ENCODE results near the gene SMYD3. TPM values are rescaled to one million over a fixed set of nuclear protein-coding genes. Genes with fewer than 3 reads are reported as not detected.

SMYD3 gene
- total RNA-seq, 4 donors from 2014 or later = 10.5 to 36.4 (median 22.5) TPM

DNA sequence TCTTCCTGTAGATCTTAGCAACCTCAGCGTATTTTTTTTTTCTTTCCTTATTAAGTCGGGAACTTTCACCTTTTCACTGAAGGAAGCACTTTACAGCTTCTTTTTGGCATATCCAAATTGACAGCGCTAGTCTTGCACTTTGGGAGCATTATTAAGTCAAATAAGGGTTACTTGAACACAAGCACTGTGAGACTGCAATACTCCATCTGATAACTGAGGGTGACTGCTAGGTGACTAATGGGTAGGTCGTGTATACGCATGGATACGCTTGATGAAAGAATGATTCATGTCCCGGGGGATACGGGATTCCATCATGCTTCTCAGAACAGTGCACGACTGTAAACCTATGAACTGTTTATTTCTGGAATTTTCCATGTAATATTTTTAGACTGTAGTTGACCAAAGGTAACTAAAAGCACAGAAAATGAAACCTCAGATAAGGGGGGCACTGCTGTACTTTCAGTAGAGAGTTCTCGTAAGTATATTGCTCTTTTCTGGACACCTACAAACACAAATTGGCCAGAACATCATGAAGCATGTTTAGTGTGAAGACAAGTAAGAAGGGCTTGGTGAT, 364.7 kb downstream of the SMYD3 start:
- TF ChIP-seq POLR2A (IDR thresholded peaks at IDR 0.05) = no peak
- TF ChIP-seq, protein P1, sequence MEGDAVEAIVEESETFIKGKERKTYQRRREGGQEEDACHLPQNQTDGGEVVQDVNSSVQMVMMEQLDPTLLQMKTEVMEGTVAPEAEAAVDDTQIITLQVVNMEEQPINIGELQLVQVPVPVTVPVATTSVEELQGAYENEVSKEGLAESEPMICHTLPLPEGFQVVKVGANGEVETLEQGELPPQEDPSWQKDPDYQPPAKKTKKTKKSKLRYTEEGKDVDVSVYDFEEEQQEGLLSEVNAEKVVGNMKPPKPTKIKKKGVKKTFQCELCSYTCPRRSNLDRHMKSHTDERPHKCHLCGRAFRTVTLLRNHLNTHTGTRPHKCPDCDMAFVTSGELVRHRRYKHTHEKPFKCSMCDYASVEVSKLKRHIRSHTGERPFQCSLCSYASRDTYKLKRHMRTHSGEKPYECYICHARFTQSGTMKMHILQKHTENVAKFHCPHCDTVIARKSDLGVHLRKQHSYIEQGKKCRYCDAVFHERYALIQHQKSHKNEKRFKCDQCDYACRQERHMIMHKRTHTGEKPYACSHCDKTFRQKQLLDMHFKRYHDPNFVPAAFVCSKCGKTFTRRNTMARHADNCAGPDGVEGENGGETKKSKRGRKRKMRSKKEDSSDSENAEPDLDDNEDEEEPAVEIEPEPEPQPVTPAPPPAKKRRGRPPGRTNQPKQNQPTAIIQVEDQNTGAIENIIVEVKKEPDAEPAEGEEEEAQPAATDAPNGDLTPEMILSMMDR (IDR thresholded peaks at IDR 0.05) = no peak
- intact Hi-C loops (cut with DNase I; ENCODE audit: low total_unique reads) = no loop called here
- Histone ChIP-seq H3K4me1 (no peaks in the 10 kb centered on the region), H3K36me3 (no peaks in the 10 kb centered on the region), H3K4me3 (no peak overlapping the region), H3K27ac (no peak overlapping the region), H3K9me3 (no peaks in the 10 kb centered on the region), H3K27me3 (no peaks in the 10 kb centered on the region)
- no peak for DNase-seq

GRCh38 chr1:246141306-246141705, 365.8 kb downstream of the SMYD3 start:
- H3K27me3 ChIP-seq = no peaks in the 10 kb centered on the region
- no peaks in the 10 kb centered on the region for H3K9me3 ChIP-seq
- H3K27ac ChIP-seq = no peak overlapping the region
- no peak for DNase-seq
- TF ChIP-seq, protein P1 (IDR thresholded peaks at IDR 0.05) = no peak
- no peak for TF ChIP-seq POLR2A (IDR thresholded peaks at IDR 0.05)
- no peak overlapping the region for H3K4me3 ChIP-seq
- H3K36me3 ChIP-seq = no peaks in the 10 kb centered on the region
- intact Hi-C loops (cut with DNase I; ENCODE audit: low total_unique reads) = no loop called here
- H3K4me1 ChIP-seq = no peaks in the 10 kb centered on the region

DNA sequence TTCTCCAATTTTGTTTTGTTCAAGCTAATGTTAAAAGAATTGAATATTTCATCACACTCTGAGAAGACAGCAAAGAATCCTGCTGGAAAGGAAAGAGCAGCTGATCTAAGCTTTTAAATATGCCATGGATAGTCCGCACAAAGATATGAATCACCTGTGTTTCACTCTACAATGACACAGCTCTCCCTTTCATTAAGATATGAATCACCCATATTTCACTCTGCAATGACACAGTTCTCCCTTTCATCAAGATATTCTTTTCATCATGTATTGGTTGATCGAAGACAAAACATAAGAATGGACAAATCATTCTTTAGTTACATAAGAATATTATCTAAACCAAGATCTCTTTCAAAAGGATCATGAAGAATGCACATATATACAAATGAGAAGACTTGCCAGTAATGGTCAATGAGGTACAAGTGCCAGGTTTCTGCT, 367.3 kb downstream of the SMYD3 start:
- no peaks in the 10 kb centered on the region for H3K36me3 ChIP-seq
- no peak for DNase-seq
- no peaks in the 10 kb centered on the region for H3K27me3 ChIP-seq
- H3K9me3 ChIP-seq = no peaks in the 10 kb centered on the region
- no peaks in the 10 kb centered on the region for H3K4me1 ChIP-seq
- intact Hi-C loops (cut with DNase I; ENCODE audit: low total_unique reads) = no loop called here
- no peak overlapping the region for H3K27ac ChIP-seq
- no peak overlapping the region for H3K4me3 ChIP-seq
- TF ChIP-seq POLR2A (IDR thresholded peaks at IDR 0.05) = no peak
- TF ChIP-seq, protein P1 (IDR thresholded peaks at IDR 0.05) = no peak

GRCh38 chr1:246138781-246139180, 368.3 kb downstream of the SMYD3 start:
- intact Hi-C loops (cut with DNase I; ENCODE audit: low total_unique reads) = no loop called here
- no peak overlapping the region for H3K4me3 ChIP-seq
- H3K36me3 ChIP-seq = no peaks in the 10 kb centered on the region
- TF ChIP-seq POLR2A (IDR thresholded peaks at IDR 0.05) = no peak
- TF ChIP-seq, protein P1 (IDR thresholded peaks at IDR 0.05) = no peak
- H3K9me3 ChIP-seq = no peaks in the 10 kb centered on the region
- no peaks in the 10 kb centered on the region for H3K27me3 ChIP-seq
- H3K27ac ChIP-seq = no peak overlapping the region
- DNase-seq = no peak
- H3K4me1 ChIP-seq = no peaks in the 10 kb centered on the region

- intact Hi-C loops (cut with DNase I; ENCODE audit: low total_unique reads) = no loop called here
- TF ChIP-seq, protein P1 (IDR thresholded peaks at IDR 0.05) = no peak
- TF ChIP-seq POLR2A (IDR thresholded peaks at IDR 0.05) = no peak
- no peak overlapping the region for H3K4me3 ChIP-seq
Measured at GRCh38 chr1:246136477-246136876, 370.6 kb downstream of the SMYD3 start.

More at GRCh38 chr1:246136477-246136876, 370.6 kb downstream of the SMYD3 start:
- H3K9me3 ChIP-seq = no peaks in the 10 kb centered on the region
- H3K4me1 ChIP-seq = no peaks in the 10 kb centered on the region
- H3K27ac ChIP-seq = no peak overlapping the region
- DNase-seq = no peak
- no peaks in the 10 kb centered on the region for H3K36me3 ChIP-seq
- H3K27me3 ChIP-seq = no peaks in the 10 kb centered on the region
